ENCODE results near the gene LZTFL1.

- TF ChIP-seq POLR2A (IDR thresholded peaks at IDR 0.05; ENCODE audit: low read depth, low read length) (no peak), POLR2AphosphoS5 (IDR thresholded peaks at IDR 0.05; ENCODE audit: low read depth, low read length) (no peak)
Measured at GRCh38 chr3:45773714-45774449, 68.0 kb downstream of the LZTFL1 start.

Measured in GM12892 (cell line).